Activated CD4-positive, alpha-beta T cell treated with anti-CD3 and anti-CD28 coated beads, Interleukin-2, amount 10 ng/mL, durations not matched to agents 24 days and 14 days (primary cell): ENCODE measurements around the gene DLG2. TPM values are rescaled to one million over a fixed set of nuclear protein-coding genes. Genes with fewer than 3 reads are reported as not detected.

Experiments used
- DNase-seq: peaks from one replicate; pipeline ENCODE4 v3.0.0; 2022
- H3K27ac Mint-ChIP-seq: one replicate; pipeline ENCODE4 v1.8.0; 2022; ENCODE audit warnings: mild to moderate bottlenecking, mixed read lengths
- H3K27me3 Mint-ChIP-seq: one replicate; pipeline ENCODE4 v1.8.0; 2022; ENCODE audit warnings: mixed read lengths
- H3K36me3 Mint-ChIP-seq: one replicate; pipeline ENCODE4 v1.8.0; 2022; ENCODE audit warnings: low read depth, mild to moderate bottlenecking, mixed read lengths
- H3K4me1 Mint-ChIP-seq: one replicate; pipeline ENCODE4 v1.8.0; 2021; ENCODE audit warnings: mixed read lengths
- H3K4me3 Mint-ChIP-seq: one replicate; pipeline ENCODE4 v1.8.0; 2022; ENCODE audit warnings: mild to moderate bottlenecking, moderate library complexity, mixed read lengths
- H3K9me3 Mint-ChIP-seq: one replicate; pipeline ENCODE4 v1.8.0; 2021; ENCODE audit warnings: mixed read lengths
- intact Hi-C: fragments of 100-400 bp; cut with micrococcal nuclease; formaldehyde crosslinking; loops from one replicate; pipeline ENCODE4 v1.15.1; 2023
- total RNA-seq: library from RNA; stranded (reverse); gene quantifications from 2 replicates; pipeline ENCODE4 v1.2.3, GENCODE V29; 2022

DLG2 gene
- total RNA-seq, 1 donor from 2014 or later = 1.0 TPM

DNA sequence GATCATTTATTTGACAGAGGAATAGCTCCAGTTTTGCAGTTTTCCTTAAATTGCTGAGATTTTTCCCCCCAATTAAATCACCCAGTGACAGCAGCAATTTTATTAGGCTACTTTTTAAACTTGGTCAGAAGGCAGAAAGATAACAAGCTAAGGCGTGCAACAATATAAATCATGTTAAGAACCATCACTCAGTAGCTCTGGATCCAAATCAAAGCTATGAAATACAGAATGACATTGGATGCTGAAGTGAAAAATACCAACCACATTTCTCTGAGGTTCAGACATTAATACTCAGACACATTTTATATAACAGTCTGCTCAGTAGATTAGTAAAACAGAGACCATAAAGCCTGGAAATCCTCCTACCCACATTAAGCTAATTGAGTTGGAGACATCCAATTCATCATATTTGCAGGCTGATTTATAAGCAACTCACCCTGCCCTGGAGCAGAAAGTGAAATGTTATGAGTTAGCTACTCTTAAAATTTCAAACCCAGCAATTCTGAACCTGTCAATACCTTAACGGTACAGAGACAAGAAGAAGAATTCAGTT, 1108.4 kb downstream of the DLG2 start:
- H3K4me3 Mint-ChIP-seq = no peak overlapping the region
- H3K9me3 Mint-ChIP-seq = no peaks in the 10 kb centered on the region
- H3K4me1 Mint-ChIP-seq = no peaks in the 10 kb centered on the region
- H3K27ac Mint-ChIP-seq = no peak overlapping the region
- no peaks in the 10 kb centered on the region for H3K36me3 Mint-ChIP-seq
- intact Hi-C loops = no loop called here
- DNase-seq = no peak
- no peaks in the 10 kb centered on the region for H3K27me3 Mint-ChIP-seq

DNA sequence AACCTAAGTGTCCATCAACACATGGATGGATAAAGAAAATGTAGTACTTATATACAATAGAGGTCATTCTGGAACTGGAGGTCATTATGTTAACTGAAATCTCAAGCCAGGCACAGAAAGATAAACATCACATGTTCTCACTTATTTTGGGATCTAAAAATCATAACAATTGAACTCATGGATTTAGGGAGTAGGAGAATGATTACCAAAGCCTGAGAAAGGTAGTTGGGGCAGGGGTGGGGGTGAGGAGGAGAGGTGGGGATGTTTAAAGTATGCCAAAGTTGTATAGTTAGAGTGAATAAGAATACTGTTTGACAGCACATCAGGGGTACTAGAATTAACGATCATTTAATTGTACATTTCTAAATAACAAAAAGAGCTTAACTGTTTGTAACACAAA, 1112.7 kb downstream of the DLG2 start:
- intact Hi-C loops = no loop called here
- Mint-ChIP-seq H3K36me3 (no peaks in the 10 kb centered on the region), H3K4me1 (no peaks in the 10 kb centered on the region), H3K27ac (no peak overlapping the region), H3K27me3 (no peaks in the 10 kb centered on the region), H3K4me3 (no peak overlapping the region), H3K9me3 (peaks cover 3% of the 10 kb centered on the region)
- DNase-seq = no peak

DNA sequence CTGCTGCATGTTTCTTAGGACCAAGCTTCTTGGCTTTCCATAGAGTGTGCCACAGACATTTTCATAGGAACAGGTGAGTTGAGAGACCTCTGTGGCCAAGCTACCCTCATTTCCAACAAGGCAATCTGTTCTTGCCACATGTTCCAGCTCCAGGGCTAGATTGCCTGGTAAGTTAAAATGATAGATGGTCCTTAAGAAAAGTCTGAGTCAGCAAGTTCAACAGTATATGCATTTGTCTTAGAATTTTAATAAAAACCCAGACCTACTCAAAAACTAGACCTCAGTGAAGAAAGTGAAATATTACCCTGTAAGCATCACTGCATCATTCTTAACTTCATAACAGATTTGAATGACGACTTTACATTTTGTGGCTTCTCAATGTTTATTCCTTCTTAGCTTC, 1123.6 kb downstream of the DLG2 start:
- no peak overlapping the region for H3K27ac Mint-ChIP-seq
- no peak for DNase-seq
- no peak overlapping the region for H3K4me3 Mint-ChIP-seq
- H3K9me3 Mint-ChIP-seq = no peaks in the 10 kb centered on the region
- no peaks in the 10 kb centered on the region for H3K4me1 Mint-ChIP-seq
- no peaks in the 10 kb centered on the region for H3K36me3 Mint-ChIP-seq
- intact Hi-C loops = no loop called here
- no peaks in the 10 kb centered on the region for H3K27me3 Mint-ChIP-seq

DNA sequence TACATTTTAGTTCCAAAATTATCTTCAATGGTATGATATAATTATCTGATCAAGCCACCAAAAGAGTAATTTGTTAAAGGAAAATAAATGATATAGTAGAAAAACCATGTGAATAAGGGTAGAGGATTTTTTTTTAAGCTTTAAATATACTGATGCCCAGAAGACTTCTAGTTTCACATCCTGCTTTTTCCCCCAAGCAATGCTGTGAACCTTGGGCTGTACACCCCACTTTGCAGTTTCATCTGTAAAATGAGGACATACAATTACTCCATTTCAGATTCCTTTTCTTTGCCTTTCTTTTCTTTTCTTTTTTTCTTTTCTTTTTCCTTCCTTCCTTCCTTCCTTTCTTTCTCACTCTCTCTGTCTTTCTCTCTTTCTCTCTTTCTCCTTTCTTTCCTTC, 1125.4 kb downstream of the DLG2 start:
- no peaks in the 10 kb centered on the region for H3K36me3 Mint-ChIP-seq
- intact Hi-C loops = no loop called here
- no peaks in the 10 kb centered on the region for H3K27me3 Mint-ChIP-seq
- DNase-seq = no peak
- no peak overlapping the region for H3K4me3 Mint-ChIP-seq
- H3K27ac Mint-ChIP-seq = no peak overlapping the region
- no peaks in the 10 kb centered on the region for H3K4me1 Mint-ChIP-seq
- no peaks in the 10 kb centered on the region for H3K9me3 Mint-ChIP-seq

DNA sequence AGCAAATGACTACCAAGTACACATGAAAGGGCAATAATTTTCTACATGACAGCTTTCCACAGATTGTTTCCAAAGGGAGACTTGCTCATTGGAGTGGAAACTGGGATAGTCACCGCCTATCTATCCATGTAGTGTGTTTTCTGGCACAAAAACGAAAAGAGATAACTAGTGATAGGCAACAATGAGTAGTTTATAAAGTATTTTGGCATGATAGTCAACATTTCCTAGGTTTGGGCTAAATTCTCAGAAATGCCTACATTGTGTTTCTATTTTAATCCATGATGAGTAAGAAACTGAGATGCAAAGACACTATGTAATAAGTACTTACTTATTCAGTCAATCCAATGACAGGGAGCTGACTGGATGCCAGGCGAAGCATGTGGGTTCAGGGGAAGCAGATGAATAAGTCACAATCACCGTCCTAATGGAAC, 1129.1 kb downstream of the DLG2 start:
- no peaks in the 10 kb centered on the region for H3K9me3 Mint-ChIP-seq
- H3K36me3 Mint-ChIP-seq = no peaks in the 10 kb centered on the region
- DNase-seq = no peak
- H3K4me3 Mint-ChIP-seq = no peak overlapping the region
- H3K27me3 Mint-ChIP-seq = no peaks in the 10 kb centered on the region
- no peaks in the 10 kb centered on the region for H3K4me1 Mint-ChIP-seq
- no peak overlapping the region for H3K27ac Mint-ChIP-seq
- intact Hi-C loops = no loop called here

DNA sequence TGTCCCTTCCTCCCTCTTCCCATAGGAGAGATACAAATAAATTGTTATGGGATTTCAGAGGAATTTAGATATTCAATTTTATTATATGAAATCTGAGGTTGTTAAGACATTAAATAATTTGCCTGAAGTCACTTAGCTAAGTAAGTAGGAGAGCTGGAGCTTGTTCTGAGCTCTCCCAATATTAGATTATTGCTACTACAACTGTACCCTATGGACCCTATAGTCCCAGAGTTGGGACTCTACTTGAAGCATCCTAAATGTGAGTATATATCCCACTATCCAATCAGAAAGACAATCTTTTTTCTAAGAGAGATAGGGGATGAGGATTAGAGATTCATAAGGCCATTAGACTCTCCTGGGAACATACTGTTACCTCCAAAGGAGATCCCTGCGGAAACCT, 1130.0 kb downstream of the DLG2 start:
- H3K4me1 Mint-ChIP-seq = no peaks in the 10 kb centered on the region
- no peak overlapping the region for H3K27ac Mint-ChIP-seq
- no peaks in the 10 kb centered on the region for H3K9me3 Mint-ChIP-seq
- no peak overlapping the region for H3K4me3 Mint-ChIP-seq
- intact Hi-C loops = no loop called here
- H3K27me3 Mint-ChIP-seq = no peaks in the 10 kb centered on the region
- DNase-seq = no peak
- H3K36me3 Mint-ChIP-seq = no peaks in the 10 kb centered on the region

- intact Hi-C loops = no loop called here
- H3K9me3 Mint-ChIP-seq = no peaks in the 10 kb centered on the region
- no peak for DNase-seq
- H3K4me1 Mint-ChIP-seq = no peaks in the 10 kb centered on the region
- no peaks in the 10 kb centered on the region for H3K36me3 Mint-ChIP-seq
- H3K27ac Mint-ChIP-seq = no peak overlapping the region
- H3K4me3 Mint-ChIP-seq = no peak overlapping the region
- H3K27me3 Mint-ChIP-seq = no peaks in the 10 kb centered on the region
Observed at GRCh38 chr11:84496122-84496521, 1131.0 kb downstream of the DLG2 start.

DNA sequence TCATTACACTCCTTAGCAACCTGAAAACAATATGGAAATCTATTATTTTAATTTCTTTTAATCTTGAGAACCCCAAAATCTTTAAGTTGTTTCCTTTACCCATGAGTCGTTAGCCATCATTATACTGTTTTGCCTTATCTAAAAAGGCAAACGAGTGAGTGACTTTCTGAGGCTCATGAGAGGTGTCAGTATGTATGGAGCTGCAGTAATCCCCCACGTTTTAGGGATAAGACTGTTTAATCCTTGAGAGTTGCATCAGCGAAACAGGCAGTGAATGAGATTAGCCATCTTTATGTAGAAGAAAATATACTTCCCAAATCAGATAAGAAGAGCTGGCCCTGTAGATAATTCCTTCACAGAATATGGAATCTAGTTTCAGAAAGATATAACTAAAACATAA, 1147.0 kb downstream of the DLG2 start:
- Mint-ChIP-seq H3K36me3 (no peaks in the 10 kb centered on the region), H3K4me3 (no peak overlapping the region), H3K9me3 (no peaks in the 10 kb centered on the region), H3K27me3 (no peaks in the 10 kb centered on the region), H3K27ac (no peak overlapping the region), H3K4me1 (no peaks in the 10 kb centered on the region)
- intact Hi-C loops = no loop called here
- no peak for DNase-seq

- no peak for DNase-seq
- intact Hi-C loops = no loop called here
- Mint-ChIP-seq H3K4me1 (no peaks in the 10 kb centered on the region), H3K27ac (no peak overlapping the region), H3K9me3 (no peaks in the 10 kb centered on the region), H3K4me3 (no peak overlapping the region), H3K27me3 (no peaks in the 10 kb centered on the region), H3K36me3 (no peaks in the 10 kb centered on the region)
Observed at GRCh38 chr11:84476581-84476980, 1150.6 kb downstream of the DLG2 start.

DNA sequence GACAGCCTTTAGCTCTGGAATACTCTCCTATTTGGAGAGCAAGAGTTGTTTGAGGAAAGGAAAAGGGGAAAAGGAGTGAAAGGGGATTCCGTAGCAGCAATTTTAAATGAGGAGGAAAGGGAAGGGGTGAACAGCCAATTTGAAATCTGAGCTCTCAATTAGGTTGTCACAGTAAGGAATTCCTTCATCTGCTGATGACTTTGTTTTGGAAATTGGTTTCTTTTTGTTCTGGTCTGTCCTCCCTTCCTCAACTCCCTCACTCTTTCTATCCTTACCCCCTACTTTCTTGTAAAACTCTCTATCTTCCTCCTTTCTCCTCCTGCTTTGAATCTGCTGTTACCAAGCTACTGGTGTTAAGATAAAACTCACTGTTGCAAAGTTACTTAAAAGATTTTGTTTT, 1155.6 kb downstream of the DLG2 start:
- H3K9me3 Mint-ChIP-seq = no peaks in the 10 kb centered on the region
- H3K4me3 Mint-ChIP-seq = no peak overlapping the region
- intact Hi-C loops = no loop called here
- DNase-seq = no peak
- no peaks in the 10 kb centered on the region for H3K36me3 Mint-ChIP-seq
- H3K4me1 Mint-ChIP-seq = no peaks in the 10 kb centered on the region
- H3K27ac Mint-ChIP-seq = no peak overlapping the region
- H3K27me3 Mint-ChIP-seq = no peaks in the 10 kb centered on the region

DNA sequence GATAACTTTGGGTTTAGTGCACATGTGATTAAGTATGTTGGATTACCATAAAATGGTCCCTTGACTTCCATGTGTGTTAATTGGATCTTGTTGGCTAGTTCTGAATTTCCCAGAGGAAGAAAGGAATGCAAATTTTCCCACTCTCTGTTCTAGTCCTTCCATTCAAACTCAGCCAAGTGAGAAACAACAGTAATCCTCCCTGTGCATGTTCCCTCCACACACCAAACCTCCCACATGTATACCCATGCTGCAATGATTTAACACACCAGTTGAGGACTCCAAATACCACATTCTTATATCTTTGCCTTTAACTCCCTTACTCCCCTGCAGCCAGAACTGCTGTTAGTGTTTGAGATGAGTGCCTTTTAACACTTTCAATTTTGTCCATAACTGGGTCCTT, 1158.9 kb downstream of the DLG2 start:
- H3K27me3 Mint-ChIP-seq = no peaks in the 10 kb centered on the region
- no peak overlapping the region for H3K27ac Mint-ChIP-seq
- no peak overlapping the region for H3K4me3 Mint-ChIP-seq
- no peaks in the 10 kb centered on the region for H3K9me3 Mint-ChIP-seq
- intact Hi-C loops = no loop called here
- no peaks in the 10 kb centered on the region for H3K4me1 Mint-ChIP-seq
- no peaks in the 10 kb centered on the region for H3K36me3 Mint-ChIP-seq
- DNase-seq = no peak

DNA sequence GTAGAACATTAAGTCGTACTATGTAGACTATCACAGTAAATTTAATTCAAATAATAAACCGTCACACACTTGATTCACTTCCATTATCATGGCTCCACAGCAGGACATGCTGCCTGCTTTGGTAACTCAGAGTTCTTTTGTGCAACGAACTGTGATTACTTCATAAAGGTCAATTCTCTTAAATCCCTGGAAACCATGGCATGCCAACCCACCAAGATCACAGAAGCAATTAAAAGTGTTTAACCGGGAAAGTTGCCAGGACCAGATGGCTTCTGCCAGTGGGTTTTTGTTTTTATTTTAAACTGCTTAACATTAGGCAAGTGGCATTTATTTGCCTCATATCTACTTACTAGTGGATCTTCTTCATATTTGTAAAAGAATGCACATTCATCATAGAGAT, 1162.1 kb downstream of the DLG2 start:
- Mint-ChIP-seq H3K4me3 (no peak overlapping the region), H3K27me3 (no peaks in the 10 kb centered on the region), H3K9me3 (no peaks in the 10 kb centered on the region), H3K4me1 (no peaks in the 10 kb centered on the region), H3K27ac (no peak overlapping the region), H3K36me3 (no peaks in the 10 kb centered on the region)
- DNase-seq = no peak
- intact Hi-C loops = no loop called here

DNA sequence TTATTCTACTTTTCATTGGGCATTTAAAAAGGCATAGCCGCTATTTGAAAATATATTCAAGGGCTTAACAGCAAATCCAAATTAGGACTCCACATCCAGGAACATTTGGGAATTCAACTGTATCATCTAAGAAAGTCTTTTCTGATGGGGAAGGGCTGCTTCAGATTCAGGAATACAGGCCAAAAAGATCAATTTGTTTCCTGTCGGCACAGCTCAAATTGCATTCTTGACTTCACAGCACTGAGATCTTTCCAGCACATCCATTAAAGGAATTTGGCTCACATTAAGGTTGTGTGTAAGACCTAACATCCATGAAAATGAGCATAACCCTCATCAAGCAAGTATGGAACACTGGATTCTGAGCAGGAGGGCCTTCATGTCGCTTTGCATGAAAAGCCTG, 1171.5 kb downstream of the DLG2 start:
- intact Hi-C loops = no loop called here
- no peak overlapping the region for H3K27ac Mint-ChIP-seq
- no peaks in the 10 kb centered on the region for H3K27me3 Mint-ChIP-seq
- H3K4me1 Mint-ChIP-seq = no peaks in the 10 kb centered on the region
- H3K36me3 Mint-ChIP-seq = no peaks in the 10 kb centered on the region
- no peak for DNase-seq
- H3K4me3 Mint-ChIP-seq = no peak overlapping the region
- no peaks in the 10 kb centered on the region for H3K9me3 Mint-ChIP-seq

- Mint-ChIP-seq H3K4me3 (no peak overlapping the region), H3K27me3 (no peaks in the 10 kb centered on the region), H3K36me3 (no peaks in the 10 kb centered on the region), H3K4me1 (no peaks in the 10 kb centered on the region), H3K9me3 (no peaks in the 10 kb centered on the region), H3K27ac (no peak overlapping the region)
- DNase-seq = no peak
- intact Hi-C loops = loop anchor here (5.0 kb wide), 1 partner anchor 385 kb away; no protein-coding TSS in a partner anchor
Observed at GRCh38 chr11:84452211-84452610, 1174.9 kb downstream of the DLG2 start.

- no peaks in the 10 kb centered on the region for H3K4me1 Mint-ChIP-seq
- H3K27ac Mint-ChIP-seq = no peak overlapping the region
- no peak overlapping the region for H3K4me3 Mint-ChIP-seq
- no peaks in the 10 kb centered on the region for H3K36me3 Mint-ChIP-seq
- H3K9me3 Mint-ChIP-seq = no peaks in the 10 kb centered on the region
- intact Hi-C loops = no loop called here
- H3K27me3 Mint-ChIP-seq = peaks cover 3% of the 10 kb centered on the region
- no peak for DNase-seq
Observed at GRCh38 chr11:84438565-84438964, 1188.6 kb downstream of the DLG2 start.
